Measurements from ENCODE around the gene GRXCR2. TPM values are rescaled to one million over a fixed set of nuclear protein-coding genes. Genes with fewer than 3 reads are reported as not detected.
"Not testable (repeated sequence)": the region's sequence is repeated elsewhere in the genome, so short reads cannot be mapped to it uniquely, and the experiment has no call there.

Gene GRXCR2
- not detected in 2 replicates for total RNA-seq

GRCh38 chr5:145872914-145873313 lies at the start of gene GRXCR2:
Gene GRXCR2 (minus strand): TSS chr5:145873014. CDS start chr5:145872968, 46 bp downstream.
- intact Hi-C loops (cut with micrococcal nuclease), result no loop called here

- intact Hi-C loops (cut with micrococcal nuclease), result no loop called here
Observed at GRCh38 chr5:145922059-145922458, 49.2 kb upstream of the GRXCR2 start.

GRCh38 chr5:145921211-145921610 lies 48.4 kb upstream of the GRXCR2 start:
- intact Hi-C loops (cut with micrococcal nuclease), result no loop called here

- intact Hi-C loops (cut with micrococcal nuclease), result no loop called here
Observed at GRCh38 chr5:145920542-145921210, 47.9 kb upstream of the GRXCR2 start.

- intact Hi-C loops (cut with micrococcal nuclease), result no loop called here
Observed at GRCh38 chr5:145919413-145919812, 46.6 kb upstream of the GRXCR2 start.

GRCh38 chr5:145918397-145918796 lies 45.6 kb upstream of the GRXCR2 start:
- intact Hi-C loops (cut with micrococcal nuclease), result no loop called here

- intact Hi-C loops (cut with micrococcal nuclease), result no loop called here
Observed at GRCh38 chr5:145917288-145917687, 44.5 kb upstream of the GRXCR2 start.

GRCh38 chr5:145915970-145916638 lies 43.3 kb upstream of the GRXCR2 start:
- intact Hi-C loops (cut with micrococcal nuclease), result no loop called here

- intact Hi-C loops (cut with micrococcal nuclease), result no loop called here
Observed at GRCh38 chr5:145913701-145914100, 40.9 kb upstream of the GRXCR2 start.

- intact Hi-C loops (cut with micrococcal nuclease), result no loop called here
Observed at GRCh38 chr5:145912594-145912993, 39.8 kb upstream of the GRXCR2 start.

GRCh38 chr5:145912019-145912418 lies 39.2 kb upstream of the GRXCR2 start:
- intact Hi-C loops (cut with micrococcal nuclease), result no loop called here

GRCh38 chr5:145911164-145911563 lies 38.4 kb upstream of the GRXCR2 start:
- intact Hi-C loops (cut with micrococcal nuclease), result no loop called here

GRCh38 chr5:145908206-145908960 lies 35.6 kb upstream of the GRXCR2 start:
- intact Hi-C loops (cut with micrococcal nuclease), result no loop called here

GRCh38 chr5:145906401-145906800 lies 33.6 kb upstream of the GRXCR2 start:
- intact Hi-C loops (cut with micrococcal nuclease), result no loop called here

GRCh38 chr5:145904743-145905142 lies 31.9 kb upstream of the GRXCR2 start:
- intact Hi-C loops (cut with micrococcal nuclease), result no loop called here

- intact Hi-C loops (cut with micrococcal nuclease), result no loop called here
Observed at GRCh38 chr5:145903867-145904266, 31.1 kb upstream of the GRXCR2 start.

- intact Hi-C loops (cut with micrococcal nuclease), result no loop called here
Observed at GRCh38 chr5:145903113-145903512, 30.3 kb upstream of the GRXCR2 start.

- intact Hi-C loops (cut with micrococcal nuclease), result no loop called here
Observed at GRCh38 chr5:145902421-145902820, 29.6 kb upstream of the GRXCR2 start.

- intact Hi-C loops (cut with micrococcal nuclease), result no loop called here
Observed at GRCh38 chr5:145898171-145898570, 25.4 kb upstream of the GRXCR2 start.

GRCh38 chr5:145891378-145891777 lies 18.6 kb upstream of the GRXCR2 start:
- intact Hi-C loops (cut with micrococcal nuclease), result not testable (repeated sequence)

GRCh38 chr5:145889611-145890010 lies 16.8 kb upstream of the GRXCR2 start:
- intact Hi-C loops (cut with micrococcal nuclease), result no loop called here

GRCh38 chr5:145887976-145888574 lies 15.3 kb upstream of the GRXCR2 start:
- intact Hi-C loops (cut with micrococcal nuclease), result no loop called here
